Measurements from ENCODE around the gene HTRA3.

HTRA3 gene

GRCh38 chr4:8283161-8283560, 13.6 kb downstream of the HTRA3 start:
- H3K4me3 ChIP-seq (ENCODE audit: low read length) = no peak overlapping the region
- no peak for DNase-seq (ENCODE audit: low read depth)
- no peak for TF ChIP-seq CTCF (conservative IDR thresholded peaks at IDR 0.05; ENCODE audit: low read length)

- no peak for TF ChIP-seq CTCF (conservative IDR thresholded peaks at IDR 0.05; ENCODE audit: low read length)
- no peak for DNase-seq (ENCODE audit: low read depth)
- no peak overlapping the region for H3K4me3 ChIP-seq (ENCODE audit: low read length)
Measured at GRCh38 chr4:8283631-8284121, 14.1 kb downstream of the HTRA3 start.

- no peak overlapping the region for H3K4me3 ChIP-seq (ENCODE audit: low read length)
- no peak for DNase-seq (ENCODE audit: low read depth)
- no peak for TF ChIP-seq CTCF (conservative IDR thresholded peaks at IDR 0.05; ENCODE audit: low read length)
Measured at GRCh38 chr4:8284391-8284790, 14.8 kb downstream of the HTRA3 start.

- no peak overlapping the region for H3K4me3 ChIP-seq (ENCODE audit: low read length)
- no peak for DNase-seq (ENCODE audit: low read depth)
- TF ChIP-seq CTCF (conservative IDR thresholded peaks at IDR 0.05; ENCODE audit: low read length) = no peak
Measured at GRCh38 chr4:8285143-8285975, 15.8 kb downstream of the HTRA3 start.

GRCh38 chr4:8285976-8286718, 16.6 kb downstream of the HTRA3 start:
- H3K4me3 ChIP-seq (ENCODE audit: low read length) = no peak overlapping the region
- no peak for DNase-seq (ENCODE audit: low read depth)
- TF ChIP-seq CTCF (conservative IDR thresholded peaks at IDR 0.05; ENCODE audit: low read length) = no peak

- DNase-seq (ENCODE audit: low read depth) = no peak
- no peak overlapping the region for H3K4me3 ChIP-seq (ENCODE audit: low read length)
- TF ChIP-seq CTCF (conservative IDR thresholded peaks at IDR 0.05; ENCODE audit: low read length) = no peak
Measured at GRCh38 chr4:8286719-8287342, 17.3 kb downstream of the HTRA3 start.

Measured in AG10803 (cell line).